HCT116 (cell line): ENCODE measurements around the gene ZC3H6.

ENCODE experiments used
- SRF ChIP-seq: IDR thresholded peaks from 2 replicates; pipeline ENCODE4 v1.6.1; 2012; ENCODE audit warnings: low read depth
- TF ChIP-seq, protein P1 (sequence below), 3 experiments: fragments of 200-600 bp in 1 of 3; sonication (generic) in 1 of 3; IDR thresholded peaks in 2 of 3; conservative IDR thresholded peaks in 1 of 3; 2 replicates each; pipeline ENCODE4 v1.5.1; 2012 to 2017; ENCODE audit warnings: low read depth in 2 of 3, low read length in 2 of 3, antibody characterized with exemption in 1 of 3, borderline replicate concordance in 1 of 3, control low read depth in 1 of 3, mild to moderate bottlenecking in 1 of 3, mixed read lengths in 1 of 3, mixed run types in 1 of 3, moderate library complexity in 1 of 3; ENCODE audit not compliant: insufficient read depth in 1 of 3

DNA sequence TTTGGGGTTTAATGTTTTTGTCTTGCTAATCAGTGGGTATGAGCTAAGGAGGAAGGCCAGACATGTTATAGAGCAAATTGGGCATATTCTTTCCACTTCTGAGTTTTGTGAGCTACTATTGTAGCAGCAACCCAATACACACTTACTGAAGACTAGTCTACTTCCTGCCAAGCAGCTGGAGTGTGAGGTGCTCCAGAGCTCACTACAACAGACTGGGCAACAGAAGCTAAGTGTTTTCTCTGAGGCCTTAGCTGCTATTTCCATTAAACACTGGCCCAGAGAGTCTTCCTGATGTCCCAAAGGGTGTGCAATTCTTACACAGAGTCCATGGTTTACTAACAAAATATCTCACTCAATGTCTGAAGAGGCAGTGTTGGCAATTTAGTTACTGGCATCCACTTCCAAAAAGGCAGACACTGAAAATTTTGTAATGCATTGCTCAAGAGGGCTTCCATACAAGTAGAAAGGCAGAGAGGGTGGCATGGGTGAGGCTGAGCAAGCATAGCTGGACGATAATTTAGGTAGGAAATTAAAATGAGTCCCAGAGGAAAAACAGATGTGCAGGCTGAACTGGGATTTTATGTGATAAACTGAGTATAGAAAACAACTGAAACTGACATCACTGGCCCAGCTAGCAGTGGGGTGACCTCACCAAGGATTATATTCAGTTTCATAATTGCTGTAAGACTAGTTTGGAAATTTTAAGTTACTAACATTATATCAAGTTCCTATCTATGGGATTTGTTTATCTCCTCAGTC lies 68.6 kb downstream of the ZC3H6 start:
- TF ChIP-seq, protein P1, sequence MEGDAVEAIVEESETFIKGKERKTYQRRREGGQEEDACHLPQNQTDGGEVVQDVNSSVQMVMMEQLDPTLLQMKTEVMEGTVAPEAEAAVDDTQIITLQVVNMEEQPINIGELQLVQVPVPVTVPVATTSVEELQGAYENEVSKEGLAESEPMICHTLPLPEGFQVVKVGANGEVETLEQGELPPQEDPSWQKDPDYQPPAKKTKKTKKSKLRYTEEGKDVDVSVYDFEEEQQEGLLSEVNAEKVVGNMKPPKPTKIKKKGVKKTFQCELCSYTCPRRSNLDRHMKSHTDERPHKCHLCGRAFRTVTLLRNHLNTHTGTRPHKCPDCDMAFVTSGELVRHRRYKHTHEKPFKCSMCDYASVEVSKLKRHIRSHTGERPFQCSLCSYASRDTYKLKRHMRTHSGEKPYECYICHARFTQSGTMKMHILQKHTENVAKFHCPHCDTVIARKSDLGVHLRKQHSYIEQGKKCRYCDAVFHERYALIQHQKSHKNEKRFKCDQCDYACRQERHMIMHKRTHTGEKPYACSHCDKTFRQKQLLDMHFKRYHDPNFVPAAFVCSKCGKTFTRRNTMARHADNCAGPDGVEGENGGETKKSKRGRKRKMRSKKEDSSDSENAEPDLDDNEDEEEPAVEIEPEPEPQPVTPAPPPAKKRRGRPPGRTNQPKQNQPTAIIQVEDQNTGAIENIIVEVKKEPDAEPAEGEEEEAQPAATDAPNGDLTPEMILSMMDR (IDR thresholded peaks at IDR 0.05 in 2 of 3, conservative IDR thresholded peaks at IDR 0.05 in 1 of 3; ENCODE audit: borderline replicate concordance in 1 of 3, insufficient read depth in 1 of 3, low read depth in 2 of 3, low read length in 2 of 3), result no peak
- no peak for TF ChIP-seq SRF
